ENCODE results near the gene DLK1.

Gene DLK1

GRCh38 chr14:100782516-100783320 is 56.0 kb downstream of the DLK1 start:
- H3K4me1 ChIP-seq (ENCODE audit: insufficient read depth, low read length), result no peaks in the 10 kb centered on the region
- no peak overlapping the region for H3K9ac ChIP-seq (ENCODE audit: low read depth, low read length)
- no peaks in the 10 kb centered on the region for H3K9me3 ChIP-seq (ENCODE audit: control insufficient read depth, insufficient read depth, low read length)

GRCh38 chr14:100783630-100784370 is 57.1 kb downstream of the DLK1 start:
- Histone ChIP-seq H3K4me1 (ENCODE audit: insufficient read depth, low read length) (no peaks in the 10 kb centered on the region; the same call in 1 of the 2 replicates), H3K9ac (ENCODE audit: low read depth, low read length) (no peak overlapping the region), H3K36me3 (ENCODE audit: insufficient read depth, low read length) (no peaks in the 10 kb centered on the region), H3K9me3 (ENCODE audit: control insufficient read depth, insufficient read depth, low read length) (no peaks in the 10 kb centered on the region)

More at GRCh38 chr14:100782516-100783320, 56.0 kb downstream of the DLK1 start:
- H3K36me3 ChIP-seq (ENCODE audit: insufficient read depth, low read length), result no peaks in the 10 kb centered on the region

- H3K9ac ChIP-seq (ENCODE audit: low read depth, low read length), result no peak overlapping the region
- H3K9me3 ChIP-seq (ENCODE audit: control insufficient read depth, insufficient read depth, low read length), result no peaks in the 10 kb centered on the region
- H3K36me3 ChIP-seq (ENCODE audit: insufficient read depth, low read length), result no peaks in the 10 kb centered on the region
- H3K4me1 ChIP-seq (ENCODE audit: insufficient read depth, low read length), result no peaks in the 10 kb centered on the region; the same call in 1 of the 2 replicates
Observed at GRCh38 chr14:100784523-100785337, 58.0 kb downstream of the DLK1 start.

GRCh38 chr14:100785338-100785615 is 58.6 kb downstream of the DLK1 start:
- no peak overlapping the region for H3K9ac ChIP-seq (ENCODE audit: low read depth, low read length)
- H3K4me1 ChIP-seq (ENCODE audit: insufficient read depth, low read length), result no peaks in the 10 kb centered on the region; the same call in 1 of the 2 replicates
- H3K9me3 ChIP-seq (ENCODE audit: control insufficient read depth, insufficient read depth, low read length), result no peaks in the 10 kb centered on the region
- no peaks in the 10 kb centered on the region for H3K36me3 ChIP-seq (ENCODE audit: insufficient read depth, low read length)

- Histone ChIP-seq H3K9me3 (ENCODE audit: control insufficient read depth, insufficient read depth, low read length) (no peaks in the 10 kb centered on the region), H3K9ac (ENCODE audit: low read depth, low read length) (no peak overlapping the region), H3K4me1 (ENCODE audit: insufficient read depth, low read length) (no peaks in the 10 kb centered on the region; the same call in 1 of the 2 replicates), H3K36me3 (ENCODE audit: insufficient read depth, low read length) (no peaks in the 10 kb centered on the region)
Observed at GRCh38 chr14:100785626-100786025, 58.9 kb downstream of the DLK1 start.

GRCh38 chr14:100786131-100786530 is 59.4 kb downstream of the DLK1 start:
- no peak overlapping the region for H3K9ac ChIP-seq (ENCODE audit: low read depth, low read length)
- H3K36me3 ChIP-seq (ENCODE audit: insufficient read depth, low read length), result no peaks in the 10 kb centered on the region
- H3K9me3 ChIP-seq (ENCODE audit: control insufficient read depth, insufficient read depth, low read length), result no peaks in the 10 kb centered on the region
- H3K4me1 ChIP-seq (ENCODE audit: insufficient read depth, low read length), result no peaks in the 10 kb centered on the region; the same call in 1 of the 2 replicates

- no peaks in the 10 kb centered on the region for H3K9me3 ChIP-seq (ENCODE audit: control insufficient read depth, insufficient read depth, low read length)
- no peak overlapping the region for H3K9ac ChIP-seq (ENCODE audit: low read depth, low read length)
- no peaks in the 10 kb centered on the region; the same call in 1 of the 2 replicates for H3K4me1 ChIP-seq (ENCODE audit: insufficient read depth, low read length)
- H3K36me3 ChIP-seq (ENCODE audit: insufficient read depth, low read length), result no peaks in the 10 kb centered on the region
Observed at GRCh38 chr14:100786576-100787219, 60.0 kb downstream of the DLK1 start.

- Histone ChIP-seq H3K36me3 (ENCODE audit: insufficient read depth, low read length) (no peaks in the 10 kb centered on the region), H3K9ac (ENCODE audit: low read depth, low read length) (no peak overlapping the region), H3K4me1 (ENCODE audit: insufficient read depth, low read length) (no peaks in the 10 kb centered on the region; the same call in 1 of the 2 replicates), H3K9me3 (ENCODE audit: control insufficient read depth, insufficient read depth, low read length) (no peaks in the 10 kb centered on the region)
Observed at GRCh38 chr14:100787659-100788058, 61.0 kb downstream of the DLK1 start.
